Astrocyte (in vitro differentiated cells and primary cell): ENCODE results near the gene FHIT. TPM values are rescaled to one million over a fixed set of nuclear protein-coding genes. Genes with fewer than 3 reads are reported as not detected.

Experiments
- DNase-seq: peaks from one replicate; pipeline ENCODE4 v3.0.0-alpha.2; 2010; ENCODE audit warnings: low read depth
- FAIRE-seq: peaks from 2 replicates; lab custom pipeline; 2011; peaks lifted over from hg19 to GRCh38; lab: Jason Lieb, UNC
- H2AFZ ChIP-seq: 2 replicates; pipeline ENCODE4 v1.6.0; 2012; ENCODE audit warnings: low read depth, low read length, inconsistent platforms
- H3K27ac ChIP-seq: 2 replicates; pipeline ENCODE4 v1.5.1; 2011; ENCODE audit warnings: low read depth, low read length, inconsistent platforms
- H3K27me3 ChIP-seq: 2 replicates; pipeline ENCODE4 v1.6.0; 2011; ENCODE audit warnings: low read length, inconsistent platforms; ENCODE audit not compliant: insufficient read depth
- H3K36me3 ChIP-seq: 2 replicates; pipeline ENCODE4 v1.5.1; 2011; ENCODE audit warnings: low read length, inconsistent platforms; ENCODE audit not compliant: insufficient read depth
- H3K4me1 ChIP-seq: 2 replicates; pipeline ENCODE4 v1.5.1; 2011; ENCODE audit warnings: low read length, inconsistent platforms; ENCODE audit not compliant: insufficient read depth
- H3K4me2 ChIP-seq: 2 replicates; pipeline ENCODE4 v1.6.0; 2012; ENCODE audit warnings: low read length, inconsistent platforms
- H3K4me3 ChIP-seq: 2 replicates; pipeline ENCODE4 v1.5.1; 2011; ENCODE audit warnings: low read depth, mild to moderate bottlenecking, low read length, inconsistent platforms; ENCODE audit not compliant: insufficient read depth
- H3K79me2 ChIP-seq: 2 replicates; pipeline ENCODE4 v1.6.0; 2012; ENCODE audit warnings: mild to moderate bottlenecking, low read length, inconsistent platforms; ENCODE audit not compliant: insufficient read depth
- H3K9ac ChIP-seq: 2 replicates; pipeline ENCODE4 v1.6.0; 2012; ENCODE audit warnings: mild to moderate bottlenecking, low read length, inconsistent platforms
- H3K9me3 ChIP-seq: 2 replicates; pipeline ENCODE4 v1.5.1; 2012; ENCODE audit warnings: low read depth, mild to moderate bottlenecking, low read length, inconsistent platforms; ENCODE audit not compliant: insufficient read depth
- H4K20me1 ChIP-seq: 2 replicates; pipeline ENCODE4 v1.6.0; 2012; ENCODE audit warnings: low read length, inconsistent platforms; ENCODE audit not compliant: insufficient read depth
- H3K27ac Mint-ChIP-seq: one replicate; pipeline ENCODE4 v1.8.0; 2021; ENCODE audit warnings: mild to moderate bottlenecking, mixed read lengths; ENCODE audit not compliant: unreplicated experiment
- H3K27me3 Mint-ChIP-seq: one replicate; pipeline ENCODE4 v1.8.0; 2021; ENCODE audit warnings: low read depth, mixed read lengths; ENCODE audit not compliant: unreplicated experiment
- H3K36me3 Mint-ChIP-seq: one replicate; pipeline ENCODE4 v1.8.0; 2021; ENCODE audit warnings: low read depth, mixed read lengths; ENCODE audit not compliant: unreplicated experiment
- H3K4me1 Mint-ChIP-seq: one replicate; pipeline ENCODE4 v1.8.0; 2021; ENCODE audit warnings: low read depth, mixed read lengths; ENCODE audit not compliant: unreplicated experiment
- H3K4me3 Mint-ChIP-seq: one replicate; pipeline ENCODE4 v1.8.0; 2021; ENCODE audit warnings: mild to moderate bottlenecking, moderate library complexity, mixed read lengths; ENCODE audit not compliant: unreplicated experiment
- H3K9me3 Mint-ChIP-seq: one replicate; pipeline ENCODE4 v1.8.0; 2021; ENCODE audit warnings: mild to moderate bottlenecking, mixed read lengths; ENCODE audit not compliant: unreplicated experiment
- CTCF ChIP-seq: IDR thresholded peaks from 2 replicates; pipeline ENCODE4 v1.5.1; 2011; ENCODE audit warnings: low read depth, mild to moderate bottlenecking, inconsistent platforms, low read length, moderate library complexity; ENCODE audit not compliant: insufficient read depth
- EZH2 ChIP-seq: IDR thresholded peaks from 2 replicates; pipeline ENCODE4 v1.6.1; 2012; ENCODE audit warnings: mild to moderate bottlenecking, low read length, inconsistent platforms; ENCODE audit not compliant: insufficient read depth
- total RNA-seq: library from RNA; stranded (reverse); gene quantifications from 2 replicates; pipeline ENCODE4 v1.2.1, GENCODE V29; 2021

Gene FHIT
- total RNA-seq, 1 donor from 2014 or later, result 6.7 TPM

GRCh38 chr3:60391292-60391691 is 860.0 kb downstream of the FHIT start:
- FAIRE-seq (no peak), DNase-seq (no peak)
- H3K9me3 ChIP-seq, result no peaks in the 10 kb centered on the region
- no peaks in the 10 kb centered on the region for H3K36me3 ChIP-seq
- H3K4me1 Mint-ChIP-seq, result peaks cover 4% of the 10 kb centered on the region
- no peaks in the 10 kb centered on the region for H3K4me1 ChIP-seq
- H3K4me3 Mint-ChIP-seq, result no peak overlapping the region
- no peaks in the 10 kb centered on the region for H3K27me3 ChIP-seq
- H3K36me3 Mint-ChIP-seq, result no peaks in the 10 kb centered on the region
- no peak overlapping the region for H3K27ac ChIP-seq
- H3K79me2 ChIP-seq, result no peaks in the 10 kb centered on the region
- no peaks in the 10 kb centered on the region for H3K9me3 Mint-ChIP-seq
- TF ChIP-seq EZH2 (no peak), CTCF (no peak)
- H3K4me3 ChIP-seq, result no peak overlapping the region
- H3K4me2 ChIP-seq, result no peak overlapping the region
- H3K9ac ChIP-seq, result no peak overlapping the region
- H3K27me3 Mint-ChIP-seq, result peaks cover 5% of the 10 kb centered on the region
- H3K27ac Mint-ChIP-seq, result no peak overlapping the region
- H4K20me1 ChIP-seq, result no peaks in the 10 kb centered on the region
- H2AFZ ChIP-seq, result no peak overlapping the region

GRCh38 chr3:60388731-60389130 is 862.5 kb downstream of the FHIT start:
- no peaks in the 10 kb centered on the region for H3K4me1 ChIP-seq
- Mint-ChIP-seq H3K9me3 (no peaks in the 10 kb centered on the region), H3K27ac (no peak overlapping the region), H3K4me3 (no peak overlapping the region), H3K4me1 (peaks cover 8% of the 10 kb centered on the region), H3K27me3 (peaks cover 2% of the 10 kb centered on the region), H3K36me3 (no peaks in the 10 kb centered on the region)
- no peaks in the 10 kb centered on the region for H3K27me3 ChIP-seq
- H3K27ac ChIP-seq, result no peak overlapping the region
- TF ChIP-seq CTCF, result no peak
- TF ChIP-seq EZH2, result no peak
- DNase-seq (no peak), FAIRE-seq (no peak)
- H2AFZ ChIP-seq, result no peak overlapping the region
- no peaks in the 10 kb centered on the region for H3K79me2 ChIP-seq
- H3K4me2 ChIP-seq, result no peak overlapping the region
- no peak overlapping the region for H3K4me3 ChIP-seq
- no peak overlapping the region for H3K9ac ChIP-seq
- no peaks in the 10 kb centered on the region for H3K36me3 ChIP-seq
- no peaks in the 10 kb centered on the region for H3K9me3 ChIP-seq
- H4K20me1 ChIP-seq, result no peaks in the 10 kb centered on the region

- no peak overlapping the region for H3K27ac ChIP-seq
- H3K36me3 ChIP-seq, result no peaks in the 10 kb centered on the region
- no peaks in the 10 kb centered on the region for H3K27me3 ChIP-seq
- no peaks in the 10 kb centered on the region for H3K9me3 ChIP-seq
- TF ChIP-seq CTCF, result no peak
- TF ChIP-seq EZH2, result no peak
- no peaks in the 10 kb centered on the region for H3K27me3 Mint-ChIP-seq
- H3K4me1 Mint-ChIP-seq, result peaks cover 8% of the 10 kb centered on the region
- no peak overlapping the region for H3K4me3 ChIP-seq
- no peaks in the 10 kb centered on the region for H3K36me3 Mint-ChIP-seq
- no peak for DNase-seq
- no peaks in the 10 kb centered on the region for H3K9me3 Mint-ChIP-seq
- no peak overlapping the region for H3K9ac ChIP-seq
- FAIRE-seq, result no peak
- H3K4me1 ChIP-seq, result no peaks in the 10 kb centered on the region
- no peak overlapping the region for H3K4me3 Mint-ChIP-seq
- H3K79me2 ChIP-seq, result no peaks in the 10 kb centered on the region
- no peak overlapping the region for H3K4me2 ChIP-seq
- no peak overlapping the region for H2AFZ ChIP-seq
- no peaks in the 10 kb centered on the region for H4K20me1 ChIP-seq
- no peak overlapping the region for H3K27ac Mint-ChIP-seq
Measured at GRCh38 chr3:60386306-60386705, 864.9 kb downstream of the FHIT start.
